Retinal pigment epithelial cell (primary cell): Measurements from ENCODE around the gene IL13RA1.

Source experiments
- DNase-seq: peaks from one replicate; pipeline ENCODE4 v3.0.0-alpha.2; 2010; ENCODE audit warnings: low read depth
- H3K4me3 ChIP-seq: 2 replicates; pipeline ENCODE4 v1.5.1; 2011; ENCODE audit warnings: mild to moderate bottlenecking, low read length, control low read depth, moderate library complexity
- CTCF ChIP-seq: conservative IDR thresholded peaks from 2 replicates; pipeline ENCODE4 v1.5.1; 2011; ENCODE audit warnings: low read depth, low read length, control low read depth, inconsistent platforms

IL13RA1 gene

GRCh38 chrX:118742176-118742575, 14.8 kb downstream of the IL13RA1 start:
- DNase-seq = no peak
- no peak overlapping the region for H3K4me3 ChIP-seq
- no peak for TF ChIP-seq CTCF

GRCh38 chrX:118745570-118745969, 18.2 kb downstream of the IL13RA1 start:
- TF ChIP-seq CTCF = no peak
- H3K4me3 ChIP-seq = no peak overlapping the region
- DNase-seq = no peak

GRCh38 chrX:118751950-118752783, 24.8 kb downstream of the IL13RA1 start:
- H3K4me3 ChIP-seq = no peak overlapping the region
- DNase-seq = no peak

GRCh38 chrX:118755633-118756032, 28.2 kb downstream of the IL13RA1 start:
- DNase-seq = no peak
- no peak for TF ChIP-seq CTCF
- no peak overlapping the region for H3K4me3 ChIP-seq

More at GRCh38 chrX:118751950-118752783, 24.8 kb downstream of the IL13RA1 start:
- TF ChIP-seq CTCF = no peak

- no peak for TF ChIP-seq CTCF
- H3K4me3 ChIP-seq = no peak overlapping the region
- DNase-seq = no peak
These were observed 28.7 kb downstream of the IL13RA1 start for GRCh38 chrX:118756101-118756500.

GRCh38 chrX:118758511-118758910, 31.1 kb downstream of the IL13RA1 start:
- no peak for DNase-seq
- no peak overlapping the region for H3K4me3 ChIP-seq
- TF ChIP-seq CTCF = no peak

GRCh38 chrX:118760025-118760424, 32.6 kb downstream of the IL13RA1 start:
- no peak overlapping the region for H3K4me3 ChIP-seq
- no peak for TF ChIP-seq CTCF
- DNase-seq = no peak
